RCC 7860 (cell line): ENCODE data around the gene DYNLT1.
"Not testable (repeated sequence)": the region's sequence is repeated elsewhere in the genome, so short reads cannot be mapped to it uniquely, and the experiment has no call there.

Experiments
- DNase-seq: peaks from one replicate; pipeline ENCODE4 v3.0.0-alpha.2; 2015; ENCODE audit warnings: low spot score
- FAIRE-seq: peaks from 2 replicates; lab custom pipeline; 2012; peaks lifted over from hg19 to GRCh38; lab: Jason Lieb, UNC

The DYNLT1 gene

DNA sequence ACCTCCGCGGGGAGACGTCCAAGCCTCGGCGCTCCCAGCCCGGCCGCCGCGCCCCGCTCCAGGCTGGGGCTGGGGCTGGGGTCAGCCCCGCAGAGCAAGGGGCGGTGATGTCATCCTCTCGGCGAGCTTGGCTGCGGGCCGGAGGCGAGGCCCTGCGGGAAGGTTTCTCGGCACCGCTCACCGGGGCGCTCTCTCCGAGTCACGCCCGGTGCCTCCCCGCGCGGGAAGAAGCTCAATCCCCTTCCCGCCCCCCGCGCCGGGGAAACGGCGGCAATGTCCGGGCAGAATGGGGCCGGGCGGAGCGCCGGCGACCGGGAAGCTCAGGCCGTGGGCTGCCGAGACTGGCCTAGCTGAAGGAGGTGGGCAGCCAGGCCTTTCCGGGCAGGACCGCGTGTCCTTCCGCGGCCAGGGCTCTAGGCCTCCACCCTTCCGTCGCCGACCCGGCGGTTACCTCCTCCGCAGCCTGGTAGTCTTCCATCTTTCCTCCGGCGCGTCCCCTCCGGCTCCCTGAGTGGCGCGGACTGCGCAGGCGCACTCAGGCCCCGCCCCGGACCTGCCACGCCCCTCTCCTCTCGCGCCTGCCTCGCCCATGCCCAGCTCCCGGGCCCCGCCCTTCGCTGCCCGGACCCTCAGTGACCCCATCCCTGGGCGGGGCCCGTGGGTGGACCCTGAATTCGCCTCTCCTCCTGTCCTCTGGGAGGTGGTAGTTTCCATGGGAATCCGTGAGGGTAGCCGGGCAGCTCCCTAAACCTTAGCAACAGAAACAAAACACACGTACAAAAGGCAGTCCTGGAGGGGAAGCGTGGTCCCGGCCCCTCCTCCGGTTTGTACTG lies at the start of gene DYNLT1:
Gene DYNLT1 (minus strand): TSS at position 513 of the 833 bp plus-strand sequence. CDS start 35 bp downstream, at position 478.
- DNase-seq, result peak; percentile 96
- FAIRE-seq, result peak; percentile 57

DNA sequence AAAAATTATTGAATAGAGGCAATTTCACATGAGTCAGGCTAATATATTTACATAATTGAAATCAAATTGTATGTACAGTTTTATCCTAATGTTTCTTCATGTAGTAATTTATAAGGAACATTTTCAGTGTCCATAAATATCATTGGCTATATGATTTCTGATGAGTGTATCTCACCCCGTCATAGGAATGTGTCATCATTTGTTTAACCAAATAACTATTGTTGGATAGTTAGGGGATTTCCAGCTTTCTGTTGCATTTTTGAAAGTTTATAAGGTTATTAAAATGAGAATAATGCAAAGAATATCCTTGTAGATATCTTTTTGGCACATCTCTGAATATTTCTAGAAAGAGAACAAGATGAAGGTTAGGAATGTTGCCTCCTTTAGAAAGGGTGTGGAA lies 44.3 kb upstream of the DYNLT1 start:
- DNase-seq (no peak), FAIRE-seq (no peak)

DNA sequence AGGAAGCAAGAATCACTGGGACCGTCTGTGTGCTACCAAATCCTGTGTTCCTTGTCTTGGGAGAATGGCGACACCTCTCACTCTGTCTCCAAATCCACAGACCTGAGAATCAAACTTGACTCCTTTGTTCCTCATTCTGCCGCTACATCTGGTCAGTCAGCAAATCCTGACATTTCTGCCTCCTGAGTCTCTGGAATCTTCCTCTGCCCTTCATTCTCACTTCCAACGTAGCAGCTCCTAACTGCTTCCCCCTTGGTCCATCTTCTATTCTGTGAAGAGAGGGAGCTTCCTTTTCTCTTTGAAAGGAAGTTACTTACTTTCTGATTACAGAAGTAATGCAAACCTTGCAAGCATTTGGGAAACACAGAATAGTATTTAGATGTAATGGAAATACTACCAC lies 43.0 kb upstream of the DYNLT1 start:
- FAIRE-seq (no peak), DNase-seq (no peak)

GRCh38 chr6:158686791-158687381 lies 42.3 kb upstream of the DYNLT1 start:
- no peak for FAIRE-seq
- no peak for DNase-seq

GRCh38 chr6:158686311-158686710 lies 41.8 kb upstream of the DYNLT1 start:
- FAIRE-seq, result no peak

DNA sequence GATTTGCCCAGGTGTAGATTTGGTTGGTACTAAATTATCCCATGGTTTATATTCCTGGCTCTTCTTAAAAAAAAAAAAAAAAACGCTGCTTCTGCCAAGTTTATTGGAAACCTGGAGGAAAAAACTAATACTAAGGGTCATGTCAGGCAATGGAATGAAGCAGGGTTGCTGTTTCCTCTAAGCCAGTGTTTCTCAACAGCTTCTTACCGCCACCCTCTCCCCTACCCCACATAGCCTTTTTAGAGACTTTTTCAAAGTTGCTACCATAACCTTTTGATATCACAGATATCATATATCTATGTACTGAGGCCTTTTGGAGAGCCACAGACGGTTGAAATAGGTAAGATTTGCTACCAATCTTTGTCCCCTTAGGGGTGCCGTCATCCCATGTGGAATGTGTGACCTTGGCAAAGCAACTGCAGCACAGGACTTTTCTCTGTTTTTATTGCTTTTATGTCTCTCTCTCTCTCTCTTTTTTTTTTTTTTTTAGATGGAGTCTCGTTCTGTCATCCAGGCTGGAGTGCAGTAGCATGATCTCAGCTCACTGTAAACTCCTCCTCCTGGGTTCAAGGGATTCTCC lies 40.3 kb upstream of the DYNLT1 start:
- FAIRE-seq, result no peak
- DNase-seq, result no peak

More at GRCh38 chr6:158686311-158686710, 41.8 kb upstream of the DYNLT1 start:
- DNase-seq, result no peak

DNA sequence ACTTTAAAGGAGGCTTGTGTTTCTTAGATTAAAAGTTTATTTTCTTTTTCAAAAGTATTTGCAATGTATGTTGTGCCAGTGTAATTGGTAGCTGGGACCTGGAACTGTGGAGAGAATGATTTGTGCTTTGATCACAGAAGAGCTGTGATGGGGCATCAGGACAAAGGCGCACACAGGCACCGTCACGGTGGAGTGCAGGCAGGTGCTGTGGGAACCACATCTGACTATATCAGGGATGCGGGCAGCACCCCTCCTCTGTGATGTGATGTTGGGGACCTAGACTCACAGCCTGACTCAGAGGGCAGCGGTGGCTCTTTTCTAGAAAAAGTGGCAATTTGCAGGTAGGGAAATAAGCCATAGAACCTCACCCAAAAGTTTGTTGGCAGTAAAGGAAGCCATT lies 39.8 kb upstream of the DYNLT1 start:
- DNase-seq, result no peak

GRCh38 chr6:158680481-158680880 lies 35.9 kb upstream of the DYNLT1 start:
- no peak for FAIRE-seq
- DNase-seq, result no peak

More for the DNA sequence above, 39.8 kb upstream of the DYNLT1 start:
- FAIRE-seq, result no peak

GRCh38 chr6:158680015-158680414 lies 35.5 kb upstream of the DYNLT1 start:
- FAIRE-seq, result no peak
- DNase-seq, result no peak

- no peak for FAIRE-seq
- DNase-seq, result no peak
These were observed 33.5 kb upstream of the DYNLT1 start for GRCh38 chr6:158677906-158678578.

DNA sequence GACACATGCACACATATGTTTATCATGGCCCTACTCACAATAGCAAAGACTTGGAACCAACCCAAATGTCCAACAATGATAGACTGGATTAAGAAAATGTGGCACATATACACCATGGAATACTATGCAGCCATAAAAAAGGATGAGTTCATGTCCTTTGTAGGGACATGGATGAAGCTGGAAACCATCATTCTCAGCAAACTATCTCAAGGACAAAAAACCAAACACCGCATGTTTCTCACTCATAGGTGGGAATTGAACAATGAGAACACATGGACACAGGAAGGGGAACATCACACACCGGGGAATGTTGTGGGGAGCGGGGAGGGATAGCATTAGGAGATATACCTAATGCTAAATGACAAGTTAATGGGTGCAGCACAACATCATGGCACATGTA lies 32.6 kb upstream of the DYNLT1 start:
- FAIRE-seq, DNase-seq: not testable (repeated sequence)

- DNase-seq, result no peak
- FAIRE-seq, result no peak
These were observed 30.0 kb upstream of the DYNLT1 start for GRCh38 chr6:158674342-158675131.

- no peak for DNase-seq
- FAIRE-seq, result no peak
These were observed 28.2 kb upstream of the DYNLT1 start for GRCh38 chr6:158672726-158673125.

DNA sequence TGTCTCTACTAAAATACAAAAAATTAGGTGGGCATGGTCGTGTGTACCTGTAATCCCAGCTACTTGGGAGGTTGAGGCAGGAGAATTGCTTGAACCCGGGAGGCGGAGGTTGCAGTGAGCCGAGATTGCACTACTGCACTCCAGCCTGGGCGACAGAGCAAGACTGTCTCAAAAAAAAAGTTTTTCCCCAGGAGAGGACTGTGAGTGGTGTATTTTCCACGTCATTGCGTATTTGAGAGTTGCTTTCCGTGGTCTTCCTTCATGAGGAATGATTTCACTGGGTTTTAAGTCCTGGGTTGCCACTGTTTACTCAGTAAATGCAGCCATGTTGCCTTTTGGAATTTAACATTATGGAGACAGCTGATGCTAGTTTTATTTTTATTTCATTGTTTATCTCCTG lies 27.6 kb upstream of the DYNLT1 start:
- DNase-seq, FAIRE-seq: not testable (repeated sequence)

DNA sequence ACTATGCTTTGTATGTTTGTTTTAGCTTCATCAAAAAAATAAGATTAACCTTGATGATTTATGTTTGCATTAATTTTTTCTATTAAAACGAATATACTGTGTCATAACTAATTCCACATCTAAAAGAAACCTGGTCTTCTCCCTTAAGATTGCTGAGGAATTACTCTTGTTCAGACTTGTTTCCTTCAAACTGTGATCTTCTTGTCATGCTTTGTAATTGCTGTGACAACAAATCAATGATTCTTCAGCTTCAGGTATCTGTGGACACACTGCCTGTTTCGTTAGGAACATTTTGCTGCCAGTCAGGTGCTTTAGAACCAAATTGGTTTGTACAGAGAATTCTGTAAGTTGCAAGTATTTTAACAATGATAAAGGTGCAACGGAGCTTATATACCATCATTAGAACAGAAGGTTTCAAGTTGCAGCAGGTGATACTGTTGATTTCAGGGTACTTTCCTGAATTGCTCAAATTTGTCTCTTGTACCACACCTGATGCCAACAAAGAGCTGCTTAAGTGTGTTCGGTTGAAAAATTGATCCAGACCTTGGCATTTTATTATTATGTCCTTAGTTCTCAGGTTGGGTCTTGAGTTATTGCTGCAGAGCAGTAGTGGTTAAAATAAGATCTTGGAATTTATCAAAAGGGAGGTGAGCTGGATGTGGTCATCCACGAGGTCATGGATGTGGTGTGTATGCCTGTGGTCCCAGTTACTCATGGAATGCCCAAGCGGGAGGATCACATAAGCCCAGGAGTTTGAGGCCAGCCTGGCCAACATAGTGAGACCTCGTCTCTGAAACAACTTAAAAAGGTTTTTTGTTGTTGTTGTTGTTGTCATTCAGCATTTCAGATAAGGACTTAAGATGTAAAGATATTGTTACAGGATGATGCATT lies 24.8 kb upstream of the DYNLT1 start:
- DNase-seq (peak; percentile 31), FAIRE-seq (peak; percentile 51)

GRCh38 chr6:158668707-158669103 lies 24.2 kb upstream of the DYNLT1 start:
- FAIRE-seq (no peak), DNase-seq (no peak)

- DNase-seq (no peak), FAIRE-seq (no peak)
These were observed 22.9 kb upstream of the DYNLT1 start for GRCh38 chr6:158667360-158667981.

GRCh38 chr6:158666628-158667359 lies 22.3 kb upstream of the DYNLT1 start:
- FAIRE-seq (no peak), DNase-seq (no peak)
